ENCODE measurements around the gene TCF4. TPM values are rescaled to one million over a fixed set of nuclear protein-coding genes. Genes with fewer than 3 reads are reported as not detected.

Gene TCF4
- total and polyA plus RNA-seq, 4 donors = 4.3 to 15.3 (median 11.5) TPM

GRCh38 chr18:55405475-55405874 lies 182.5 kb downstream of the TCF4 start:
- no peak overlapping the region for H3K9ac ChIP-seq (ENCODE audit: low read depth in 1 of 2, low read length in 2 of 2)
- H3K4me3 ChIP-seq (ENCODE audit: low read depth in 1 of 3, low read length in 3 of 3) = no peak overlapping the region
- H3K36me3 ChIP-seq (ENCODE audit: control insufficient read depth in 4 of 4, insufficient read depth in 3 of 4, low read depth in 1 of 4, low read length in 3 of 4) = no peaks in the 10 kb centered on the region
- H3K9me3 ChIP-seq (ENCODE audit: control insufficient read depth in 4 of 4, low read length in 3 of 4) = no peaks in the 10 kb centered on the region
- peak overlapping the region in 1 of 2 donors; percentile 5 for H3K27ac ChIP-seq (ENCODE audit: low read depth in 1 of 2, low read length in 2 of 2)
- TF ChIP-seq GABPA (IDR thresholded peaks at IDR 0.05 in 1 of 2, conservative IDR thresholded peaks at IDR 0.05 in 1 of 2) (no peak), JUND (IDR thresholded peaks at IDR 0.05) (no peak), EGR1 (IDR thresholded peaks at IDR 0.05; ENCODE audit: low read depth in 2 of 2) (no peak), MAX (IDR thresholded peaks at IDR 0.05) (no peak), FOXA2 (IDR thresholded peaks at IDR 0.05) (no peak), TAF1 (conservative IDR thresholded peaks at IDR 0.05) (no peak), HNF4G (IDR thresholded peaks at IDR 0.05) (no peak), HNF4A (conservative IDR thresholded peaks at IDR 0.05) (no peak), REST (IDR thresholded peaks at IDR 0.05) (no peak), CTCF (IDR thresholded peaks at IDR 0.05; ENCODE audit: low read depth, low read length, missing input control) (no peak), ZBTB33 (IDR thresholded peaks at IDR 0.05) (no peak), RAD21 (IDR thresholded peaks at IDR 0.05) (no peak), NR2F2 (IDR thresholded peaks at IDR 0.05) (no peak), RXRA (IDR thresholded peaks at IDR 0.05) (no peak), SP1 (IDR thresholded peaks at IDR 0.05) (no peak), FOXA1 (IDR thresholded peaks at IDR 0.05) (no peak)
- H3K4me1 ChIP-seq (ENCODE audit: control insufficient read depth in 4 of 4, insufficient read depth in 4 of 4, low read length in 3 of 4) = no peaks in the 10 kb centered on the region
- H3K27me3 ChIP-seq (ENCODE audit: control insufficient read depth in 4 of 4, insufficient read depth in 4 of 4, low read length in 3 of 4) = peaks cover 0 to 3% (median 0%) of the 10 kb centered on the region in 4 donors
- 83% methylated on average over 1 of the region's 1 CpG for WGBS
- DNase-seq (ENCODE audit: low spot score) = no peak

GRCh38 chr18:55404832-55405465 lies 183.0 kb downstream of the TCF4 start:
- H3K9me3 ChIP-seq (ENCODE audit: control insufficient read depth in 4 of 4, low read length in 3 of 4) = no peaks in the 10 kb centered on the region
- H3K4me3 ChIP-seq (ENCODE audit: low read depth in 1 of 3, low read length in 3 of 3) = no peak overlapping the region
- 93% methylated on average over 8 of the region's 8 CpGs for WGBS
- DNase-seq (ENCODE audit: low spot score) = no peak
- no peaks in the 10 kb centered on the region for H3K4me1 ChIP-seq (ENCODE audit: control insufficient read depth in 4 of 4, insufficient read depth in 4 of 4, low read length in 3 of 4)
- H3K27ac ChIP-seq (ENCODE audit: low read depth in 1 of 2, low read length in 2 of 2) = peak overlapping the region in 1 of 2 donors; percentile 5
- no peak overlapping the region for H3K9ac ChIP-seq (ENCODE audit: low read depth in 1 of 2, low read length in 2 of 2)
- peaks cover 0 to 3% (median 0%) of the 10 kb centered on the region in 4 donors for H3K27me3 ChIP-seq (ENCODE audit: control insufficient read depth in 4 of 4, insufficient read depth in 4 of 4, low read length in 3 of 4)
- no peak for TF ChIP-seq NR2F2 (IDR thresholded peaks at IDR 0.05)
- TF ChIP-seq RAD21 (IDR thresholded peaks at IDR 0.05) = no peak
- TF ChIP-seq SP1 (IDR thresholded peaks at IDR 0.05) = no peak
- no peak for TF ChIP-seq FOXA1 (IDR thresholded peaks at IDR 0.05)
- TF ChIP-seq TAF1 (conservative IDR thresholded peaks at IDR 0.05) = no peak
- no peak for TF ChIP-seq MAX (IDR thresholded peaks at IDR 0.05)
- no peaks in the 10 kb centered on the region for H3K36me3 ChIP-seq (ENCODE audit: control insufficient read depth in 4 of 4, insufficient read depth in 3 of 4, low read depth in 1 of 4, low read length in 3 of 4)
